ENCODE measurements around the gene NOBOX.
"Not testable (repeated sequence)": the region's sequence is repeated elsewhere in the genome, so short reads cannot be mapped to it uniquely, and the experiment has no call there.

The NOBOX gene

DNA sequence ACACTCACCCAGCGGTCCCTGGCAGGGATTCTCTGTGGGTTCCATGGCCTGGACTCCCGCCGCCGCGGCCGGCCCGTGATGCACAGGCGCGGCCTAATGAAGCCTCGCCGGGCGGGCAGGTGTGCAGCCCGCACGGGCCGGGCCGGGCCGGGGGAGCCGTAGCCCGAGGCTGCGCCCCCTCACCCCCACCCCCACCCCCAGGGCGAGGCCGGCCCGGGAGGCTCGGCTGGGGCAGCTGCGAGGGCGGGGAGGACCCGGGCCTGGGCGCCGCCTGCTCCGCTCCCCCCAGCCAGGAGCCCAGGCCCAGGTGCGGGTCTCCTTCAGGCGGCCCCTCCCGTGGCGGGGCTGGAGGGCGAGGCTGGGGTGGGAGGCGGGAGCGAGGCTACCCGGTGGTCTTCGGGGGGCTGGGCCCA is at the start of gene NOBOX:
Gene NOBOX, minus strand, starts transcription at position 45 of the 413 bp plus-strand sequence.
- no peak for DNase-seq

DNA sequence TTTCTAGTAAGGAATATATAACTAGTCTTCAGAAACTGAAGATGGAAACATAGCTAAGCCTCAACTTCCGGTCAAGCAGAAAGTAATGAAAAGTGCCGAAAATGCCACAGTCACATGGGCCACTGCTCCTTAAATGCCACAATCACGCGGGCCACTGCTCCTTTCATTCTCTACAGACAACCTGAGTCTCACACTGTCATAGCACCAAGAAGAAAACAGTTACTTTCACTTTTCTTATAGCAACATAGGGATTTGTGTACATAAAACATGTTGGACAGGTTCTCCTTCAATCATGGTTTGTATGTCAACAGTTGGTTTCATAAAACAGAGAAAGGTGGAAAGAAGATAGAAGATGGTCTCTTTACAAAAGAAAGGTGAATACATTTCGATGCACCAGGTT is 48.6 kb upstream of the NOBOX start:
- no peak for DNase-seq

GRCh38 chr7:144445590-144445989 is 42.1 kb upstream of the NOBOX start:
- DNase-seq, result no peak

- DNase-seq, result no peak
Observed at GRCh38 chr7:144439717-144440205, 36.3 kb upstream of the NOBOX start.

DNA sequence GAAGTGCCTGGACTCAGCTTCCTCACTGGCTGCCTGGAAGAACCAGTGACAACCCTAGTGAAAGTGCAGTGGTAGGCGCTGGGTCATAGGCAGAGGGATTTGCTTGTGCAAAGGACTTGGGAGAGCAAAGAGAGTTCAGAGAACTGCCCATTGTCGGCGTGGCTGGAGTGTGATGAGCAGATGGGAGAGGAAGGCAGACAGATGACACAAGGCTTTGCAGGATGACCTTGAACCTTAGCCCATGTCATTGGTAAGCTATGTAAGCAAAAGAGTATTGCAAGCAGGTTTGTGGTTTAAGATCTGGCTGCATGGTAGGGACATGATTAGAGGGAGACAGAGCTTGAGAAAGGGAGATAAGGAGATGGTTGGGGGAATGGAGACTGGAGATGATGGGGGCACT is 35.3 kb upstream of the NOBOX start:
- no peak for DNase-seq

DNA sequence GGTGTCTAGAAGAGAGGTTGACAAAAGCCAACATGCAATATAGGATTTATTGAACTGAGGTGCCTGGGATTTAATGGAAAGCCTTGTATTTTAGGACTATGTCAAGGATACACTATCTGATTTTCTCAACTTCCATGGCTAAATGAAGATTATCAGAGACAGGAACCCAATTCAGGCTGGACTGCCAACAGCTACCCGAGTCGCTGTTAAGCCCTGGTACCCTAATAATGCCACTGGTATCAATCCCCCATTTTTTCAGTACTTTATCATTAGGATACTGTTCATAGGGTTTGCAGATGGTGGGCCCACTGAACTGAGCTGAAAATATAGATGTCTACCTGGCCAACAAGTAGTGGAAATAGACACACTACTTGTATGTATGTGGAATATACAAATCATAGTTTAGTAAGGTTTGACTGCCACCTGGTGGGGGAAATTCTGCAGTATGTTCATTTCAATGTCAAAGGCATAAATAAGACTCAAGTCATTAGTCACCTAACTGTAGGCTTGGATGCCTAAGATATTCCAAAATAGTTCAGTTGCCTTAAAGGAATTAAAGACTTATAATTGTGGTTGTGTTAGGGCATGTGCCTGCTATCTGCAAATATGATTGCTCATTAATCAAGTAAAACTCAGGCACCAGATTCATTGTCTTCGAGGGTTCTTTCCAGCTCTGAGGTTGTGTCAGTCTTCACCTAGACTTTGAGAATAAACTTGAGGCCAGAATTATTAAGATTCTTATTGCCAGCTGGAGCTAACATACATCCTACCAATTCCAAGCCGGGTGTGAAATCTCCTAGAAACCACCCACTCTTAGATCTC is 34.1 kb upstream of the NOBOX start:
- DNase-seq, result peak; percentile 8

- no peak for DNase-seq
Observed at GRCh38 chr7:144436500-144436899, 33.0 kb upstream of the NOBOX start.

DNA sequence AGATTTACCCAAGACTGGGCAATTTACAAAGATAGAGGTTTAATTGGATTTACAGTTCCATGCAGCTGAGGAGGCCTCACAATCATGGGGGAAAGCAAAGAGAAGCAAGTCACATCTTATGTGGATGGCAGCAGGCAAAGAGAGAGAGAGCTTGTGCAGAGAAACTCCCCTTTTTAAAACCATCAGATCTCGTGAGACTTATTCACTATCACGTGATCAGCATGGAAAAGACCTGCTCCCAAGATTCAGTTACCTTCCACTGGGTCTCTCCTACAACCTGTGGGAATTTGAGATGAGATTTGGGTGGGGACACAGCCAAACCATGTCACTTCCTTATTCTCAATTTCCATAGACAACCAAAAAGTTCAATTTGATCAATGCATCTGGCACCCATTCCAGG is 24.9 kb upstream of the NOBOX start:
- DNase-seq, result no peak

- not testable (repeated sequence) for DNase-seq
Observed at GRCh38 chr7:144427539-144427938, 24.0 kb upstream of the NOBOX start.

- DNase-seq, result not testable (repeated sequence)
Observed at GRCh38 chr7:144418931-144419330, 15.4 kb upstream of the NOBOX start.

DNA sequence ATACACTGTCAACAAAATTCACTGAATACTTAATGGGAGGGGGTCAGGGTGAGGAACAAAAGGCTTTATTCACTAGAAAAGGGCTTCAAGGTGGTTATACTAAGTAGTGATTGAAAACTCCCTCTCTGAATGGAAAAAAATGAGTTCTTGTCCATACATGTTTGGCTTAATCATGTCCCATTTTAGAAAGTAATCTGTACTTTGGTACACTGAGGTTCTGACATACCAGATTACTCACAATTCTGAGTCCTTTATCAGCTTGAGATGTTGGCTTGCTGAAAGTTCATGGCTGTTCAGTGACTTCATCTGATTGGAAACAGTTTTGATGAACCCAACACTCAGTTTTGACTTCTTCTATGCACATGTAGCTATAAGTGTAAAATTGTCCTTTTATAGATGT is 12.8 kb upstream of the NOBOX start:
- no peak for DNase-seq

DNA sequence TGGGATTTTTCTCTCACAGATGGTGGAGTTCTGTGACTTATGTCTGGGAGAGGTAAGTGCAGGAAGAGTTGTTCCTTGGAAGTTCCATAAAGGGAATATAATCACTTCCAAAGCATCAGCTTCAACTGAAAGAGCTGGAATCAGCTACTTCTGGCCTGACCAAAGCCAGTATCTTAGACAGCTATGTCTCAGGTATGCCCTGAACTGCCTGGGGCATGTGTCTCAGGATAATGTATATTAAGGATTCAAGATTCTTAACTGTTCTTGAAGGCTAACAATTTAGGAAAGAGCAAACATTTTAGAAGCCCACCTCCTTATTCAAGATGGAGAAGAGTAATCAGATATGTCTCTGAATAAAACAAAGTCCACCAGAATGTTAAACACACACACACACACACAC is 12.4 kb upstream of the NOBOX start:
- no peak for DNase-seq

GRCh38 chr7:144414815-144415214 is 11.3 kb upstream of the NOBOX start:
- no peak for DNase-seq

GRCh38 chr7:144410441-144410840 is 6.9 kb upstream of the NOBOX start:
- no peak for DNase-seq

DNA sequence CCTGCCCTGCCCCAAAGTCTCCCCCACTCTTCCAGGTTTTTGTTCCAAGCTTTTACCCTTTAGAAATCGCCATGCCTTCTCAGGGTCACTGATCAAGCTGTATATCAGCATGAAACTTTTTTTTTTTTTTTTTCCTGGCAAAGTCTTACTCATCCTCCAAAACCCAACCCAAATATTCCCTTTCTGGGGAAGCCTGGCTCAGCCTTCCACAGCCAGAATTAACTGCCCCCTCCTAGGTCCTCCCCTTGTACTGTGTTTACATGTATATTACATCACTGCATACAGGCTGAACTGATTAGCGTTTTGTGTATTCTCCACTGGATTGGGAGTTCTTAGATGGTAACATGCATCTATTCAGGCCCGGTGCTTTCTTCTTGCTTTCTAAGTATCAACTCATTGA is 4.6 kb upstream of the NOBOX start:
- DNase-seq, result no peak

DNA sequence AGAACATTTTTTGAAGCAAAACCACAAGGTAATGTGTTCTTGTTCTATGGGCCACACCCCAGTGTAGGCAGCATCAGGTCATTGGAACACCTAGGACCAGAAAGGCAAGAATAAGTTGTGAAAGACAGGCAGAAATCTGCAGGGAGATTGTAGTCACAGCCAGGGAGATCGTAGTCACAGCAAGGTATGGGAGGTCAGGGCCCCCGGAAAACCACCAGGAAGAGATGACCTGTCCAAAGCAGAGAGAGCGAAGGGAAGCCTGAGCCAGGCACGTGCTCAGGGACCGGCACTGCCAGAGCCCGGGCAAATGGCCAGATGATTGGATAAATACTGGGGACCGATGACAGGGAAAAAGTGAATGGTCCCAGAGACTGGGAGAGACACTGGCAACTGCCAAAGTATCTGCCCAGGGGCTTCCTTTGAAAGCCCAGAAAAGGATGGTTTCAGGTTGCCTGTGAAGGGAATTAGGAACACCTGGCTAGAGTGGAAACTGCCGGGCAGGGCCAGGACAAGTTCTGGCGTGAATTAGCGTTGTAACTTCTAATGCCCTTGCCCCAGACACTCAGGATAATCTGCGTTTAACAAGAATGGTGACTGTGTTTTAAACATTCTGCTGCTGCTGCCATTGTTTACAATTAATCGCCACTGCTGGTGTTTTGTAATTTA is 3.9 kb upstream of the NOBOX start:
- DNase-seq, result no peak

- DNase-seq, result no peak
Observed at GRCh38 chr7:144404946-144405345, 1.5 kb upstream of the NOBOX start.

GRCh38 chr7:144403102-144403501 is 391 bp downstream of the NOBOX start:
- no peak for DNase-seq

DNA sequence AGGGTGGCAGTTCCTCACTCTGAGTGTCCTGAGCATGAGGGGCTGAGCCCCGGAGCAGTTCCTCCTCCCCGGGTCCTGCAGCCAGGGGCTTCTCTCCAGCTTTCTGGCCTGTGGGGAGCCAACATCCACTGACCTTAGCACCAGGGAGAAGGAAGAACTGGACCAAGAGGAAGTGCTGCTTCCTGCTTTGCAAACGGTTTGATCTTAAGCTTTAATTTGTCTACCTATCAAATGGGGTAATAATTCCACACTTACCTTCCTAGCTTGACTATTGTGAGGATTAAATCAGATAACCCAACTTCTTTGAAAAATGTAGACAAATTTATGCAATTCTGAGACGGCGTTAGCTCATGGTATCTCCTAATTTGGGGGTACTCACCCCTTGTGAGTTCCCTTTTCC is 2.0 kb downstream of the NOBOX start:
- no peak for DNase-seq

DNA sequence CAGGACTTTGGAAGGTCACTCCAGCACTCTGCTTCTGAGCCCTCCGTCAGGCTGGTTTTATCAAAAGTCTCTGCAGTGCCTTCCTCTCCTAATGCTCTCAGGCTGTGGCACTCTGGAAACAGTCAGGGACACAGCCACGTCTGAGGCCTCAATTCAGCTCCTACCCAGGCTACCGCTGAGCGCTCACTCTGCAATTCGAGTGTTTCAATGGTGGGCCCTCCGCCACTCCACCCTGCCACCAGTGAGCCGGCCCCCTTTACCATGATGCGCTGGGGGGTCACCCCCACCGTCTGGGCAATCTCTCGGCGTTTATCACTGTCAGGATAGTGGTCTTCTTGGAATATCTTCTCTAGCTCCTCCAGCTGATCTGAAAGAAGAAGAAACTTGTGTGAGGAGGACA is 3.5 kb downstream of the NOBOX start:
- DNase-seq, result no peak

- DNase-seq, result no peak
Observed at GRCh38 chr7:144398911-144399310, 4.6 kb downstream of the NOBOX start.

GRCh38 chr7:144398291-144398690 is 5.2 kb downstream of the NOBOX start:
- no peak for DNase-seq

- no peak for DNase-seq
Observed at GRCh38 chr7:144397086-144397485, 6.4 kb downstream of the NOBOX start.

DNA sequence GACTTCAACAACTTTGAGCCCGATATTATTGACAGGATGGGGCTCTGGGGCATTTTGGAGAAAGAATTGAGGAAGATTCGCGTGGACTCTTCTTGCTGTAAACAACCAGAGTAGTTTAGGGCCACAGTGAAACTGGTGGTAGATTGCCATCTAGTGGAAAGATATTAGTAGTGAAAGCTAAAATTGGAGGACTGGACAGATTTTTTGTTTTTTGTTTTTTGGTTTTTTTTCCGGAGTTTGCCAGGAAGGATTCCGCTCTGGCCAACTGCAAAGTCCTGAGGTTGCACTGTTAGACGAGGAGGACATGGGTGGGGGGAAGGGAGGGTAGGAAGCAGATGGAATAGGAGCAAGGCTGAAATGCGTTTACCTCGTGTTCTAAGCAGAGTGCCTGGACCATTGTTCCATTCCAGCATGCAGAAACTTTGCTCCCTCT is 11.7 kb downstream of the NOBOX start:
- DNase-seq, result peak; percentile 30

All from NCI-H1436 (cell line).